KG1 (cell line): ENCODE measurements around the gene TENT4A.
A peak's percentile ranks its signal among the peaks of the same experiment; 100 is the strongest.

Experiments used
- DNase-seq: peaks from one replicate; lab custom pipeline; 2025; lab: John Stamatoyannopoulos, UW

Gene TENT4A

DNA sequence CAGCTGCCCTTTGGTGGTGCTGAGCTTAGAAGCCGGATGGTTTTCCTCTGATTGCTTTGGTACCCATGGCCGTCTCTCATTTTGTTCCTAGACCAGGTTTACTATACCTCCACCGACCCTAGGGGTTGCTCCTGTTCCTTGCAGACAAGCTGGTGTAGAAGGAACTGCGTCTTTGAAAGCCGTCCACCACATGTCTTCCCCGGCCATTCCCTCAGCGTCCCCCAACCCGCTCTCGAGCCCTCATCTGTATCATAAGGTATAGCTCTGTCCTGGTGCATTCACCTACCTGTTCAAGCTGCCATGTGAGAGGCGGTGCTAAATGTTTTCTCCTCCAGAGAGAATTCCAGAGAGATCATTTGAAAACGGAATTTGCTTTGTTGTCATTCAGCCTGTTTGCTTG, 39.5 kb downstream of the TENT4A start:
- no peak for DNase-seq

DNA sequence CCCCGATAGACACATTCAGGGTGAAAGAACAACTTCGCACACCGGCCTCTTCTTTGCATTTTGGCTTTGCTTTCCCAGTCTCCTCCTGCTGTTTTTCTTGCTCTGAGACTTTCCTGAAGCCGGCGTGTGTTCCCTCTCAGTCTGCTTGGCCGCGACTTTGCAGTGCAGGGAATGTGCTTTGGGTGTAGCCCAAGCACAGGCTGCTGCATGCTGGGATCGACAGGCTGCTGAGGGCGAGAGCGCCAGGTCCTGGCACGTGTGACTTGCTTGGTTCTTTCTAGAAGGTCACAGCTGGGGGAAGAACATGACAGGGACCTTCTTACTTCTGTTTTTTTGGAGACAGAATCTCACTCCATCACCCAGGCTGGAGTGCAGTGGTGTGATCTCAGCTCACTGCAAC, 40.6 kb downstream of the TENT4A start:
- no peak for DNase-seq

DNA sequence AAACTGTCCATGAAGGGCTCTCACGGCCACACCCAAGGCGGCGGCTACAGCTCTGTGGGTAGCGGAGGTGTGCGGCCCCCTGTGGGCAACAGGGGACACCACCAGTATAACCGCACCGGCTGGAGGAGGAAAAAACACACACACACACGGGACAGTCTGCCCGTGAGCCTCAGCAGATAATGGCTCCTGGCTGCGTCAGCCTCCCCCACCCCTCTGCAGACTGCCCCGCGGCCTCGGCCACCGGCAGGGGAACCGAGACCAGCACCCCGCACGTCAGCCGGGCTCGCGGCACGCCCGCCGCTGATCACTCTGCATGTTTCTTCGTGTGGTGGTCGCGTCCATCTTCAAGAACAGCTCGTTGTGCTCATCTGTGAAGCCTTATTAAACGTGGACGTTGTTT, 41.5 kb downstream of the TENT4A start:
- no peak for DNase-seq

DNA sequence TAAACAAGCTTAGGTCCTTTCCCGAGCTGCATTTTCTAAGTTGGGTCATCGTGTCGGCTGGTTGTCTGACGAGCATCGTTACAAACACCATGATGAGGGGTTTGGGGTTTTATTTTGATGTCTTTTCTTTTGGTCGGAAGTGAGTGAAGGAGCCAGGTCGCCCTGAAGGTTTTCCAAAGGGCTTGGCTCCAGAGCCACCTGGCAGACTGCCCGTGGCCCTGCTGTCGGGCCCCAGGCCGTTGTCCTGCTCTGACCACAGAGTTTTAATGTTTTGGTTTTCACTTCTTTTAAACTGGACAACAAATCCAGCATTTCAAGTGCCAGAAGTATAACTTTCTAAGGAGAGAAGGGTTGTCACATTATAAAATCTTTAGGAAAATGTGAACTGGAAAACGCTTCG, 42.3 kb downstream of the TENT4A start:
- DNase-seq, result no peak

DNA sequence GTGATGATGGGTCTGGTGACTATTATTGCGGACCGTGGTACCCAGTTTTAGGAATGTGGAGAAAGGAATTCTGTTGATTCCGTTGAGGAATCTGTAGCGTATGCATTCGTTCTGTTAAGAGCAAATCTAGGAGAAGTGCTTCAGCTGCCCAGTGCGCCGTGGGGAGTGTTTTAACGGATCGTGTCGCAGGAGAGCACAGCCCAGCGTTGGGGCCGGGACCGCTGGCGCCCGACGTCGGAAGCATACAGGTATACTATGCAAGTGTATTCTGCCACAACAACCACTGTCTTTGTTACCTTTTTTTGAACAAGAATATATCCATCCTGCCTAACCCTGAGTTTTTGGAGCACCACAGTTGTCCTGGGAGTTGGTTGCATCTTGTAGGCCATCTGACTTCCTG, 42.7 kb downstream of the TENT4A start:
- no peak for DNase-seq

DNA sequence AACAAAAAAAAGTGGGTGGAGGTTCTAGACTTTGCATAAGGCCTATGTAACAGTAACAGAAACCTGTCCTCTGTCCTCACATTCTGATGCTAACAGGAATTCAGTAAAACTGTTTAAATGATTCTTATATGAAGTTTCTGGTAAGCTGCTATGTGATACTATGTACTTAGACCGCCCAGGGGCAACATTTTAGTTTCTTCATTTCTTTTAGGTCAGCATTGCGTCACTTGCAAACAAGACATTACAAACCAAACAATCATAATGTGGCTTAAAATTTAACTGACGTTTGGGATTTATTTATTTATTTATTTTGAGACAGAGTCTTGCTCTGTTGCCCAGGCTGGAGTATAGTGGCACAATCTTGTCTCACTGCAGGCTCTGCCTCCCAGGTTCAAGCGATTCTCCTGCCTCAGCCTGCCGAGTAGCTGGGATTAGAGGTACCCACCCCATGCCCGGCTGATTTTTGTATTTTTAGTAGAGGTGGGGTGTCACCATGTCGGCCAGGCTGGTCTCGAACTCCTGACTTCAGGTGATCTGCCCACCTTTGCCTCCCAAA, 44.3 kb downstream of the TENT4A start:
- no peak for DNase-seq

DNA sequence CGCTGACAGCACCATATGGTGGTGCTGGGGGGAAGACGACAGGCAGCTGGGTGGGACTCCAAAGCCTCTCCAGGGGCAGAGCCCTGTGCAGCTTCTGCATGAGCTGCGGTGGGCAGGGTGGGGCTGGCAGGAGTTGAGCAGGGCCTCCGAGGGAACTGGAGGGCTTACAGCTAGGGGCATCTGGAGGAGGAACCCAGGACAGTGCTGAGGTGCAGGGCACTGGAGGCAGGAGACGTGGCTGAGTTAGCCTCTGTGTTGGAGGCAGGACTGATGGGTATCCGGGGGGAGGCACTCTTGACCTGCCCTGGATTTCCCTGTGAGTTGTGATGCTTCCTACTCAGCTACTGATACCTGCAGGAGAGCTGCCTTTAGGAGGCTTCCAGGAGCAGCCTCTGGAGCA, 45.0 kb downstream of the TENT4A start:
- DNase-seq, result no peak

DNA sequence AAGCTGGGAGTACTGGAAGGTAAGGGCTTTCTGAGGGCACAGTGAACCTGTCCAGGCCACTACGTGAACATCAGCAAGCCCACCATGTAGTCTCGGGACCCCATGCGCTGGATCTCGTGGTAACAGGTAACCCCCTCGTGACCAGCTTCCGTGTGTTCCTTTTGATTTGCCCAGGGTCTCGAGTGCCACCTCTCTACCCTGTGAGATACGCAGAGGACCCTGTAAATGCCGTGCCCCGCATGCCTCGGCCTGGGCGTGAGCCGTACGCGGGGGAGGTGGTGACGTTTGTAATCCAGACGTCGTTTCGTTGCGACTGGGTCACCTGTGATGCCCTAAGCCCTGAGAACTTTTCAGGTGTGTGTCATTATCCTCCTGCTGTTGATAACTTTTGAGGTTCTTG, 45.5 kb downstream of the TENT4A start:
- DNase-seq, result no peak

DNA sequence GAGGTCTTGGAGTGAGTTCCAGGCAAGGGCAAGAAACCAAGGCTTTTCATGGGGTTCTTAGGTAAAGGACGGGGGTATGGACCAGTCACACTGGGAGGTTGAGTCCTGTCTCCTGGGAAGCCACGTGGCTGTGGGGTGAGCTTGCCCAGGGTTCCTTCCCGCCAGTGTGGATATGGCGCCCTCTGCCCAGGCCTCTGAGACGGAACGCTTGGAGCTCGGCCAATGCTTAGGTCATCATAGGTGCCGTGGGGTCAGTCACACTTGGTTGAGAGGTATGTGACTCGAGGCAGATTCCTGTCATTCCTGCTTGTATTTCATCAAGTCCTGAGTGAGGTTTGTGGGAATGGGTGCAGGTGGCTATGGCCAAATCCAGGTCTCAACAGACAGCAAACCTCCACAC, 46.2 kb downstream of the TENT4A start:
- DNase-seq, result no peak

DNA sequence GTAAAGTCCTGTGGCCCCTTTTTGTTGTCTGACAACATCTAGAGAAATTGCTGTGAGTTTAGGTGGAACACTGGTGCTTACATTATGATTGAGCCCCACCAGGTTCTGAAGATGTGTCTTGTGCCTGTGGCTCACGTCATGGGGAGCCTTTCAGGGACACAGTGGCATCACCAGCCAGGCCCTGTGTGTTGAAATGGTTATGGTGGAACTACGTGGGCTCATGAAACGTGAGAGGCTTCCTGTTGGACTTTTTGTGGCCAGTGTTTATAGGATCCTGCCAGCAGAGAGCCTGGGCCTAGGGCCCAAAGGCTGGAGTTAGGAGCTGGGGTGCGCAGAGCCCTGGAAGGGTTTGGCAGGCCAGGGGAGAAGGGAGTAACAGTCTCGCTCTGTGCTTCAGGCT, 46.8 kb downstream of the TENT4A start:
- no peak for DNase-seq

DNA sequence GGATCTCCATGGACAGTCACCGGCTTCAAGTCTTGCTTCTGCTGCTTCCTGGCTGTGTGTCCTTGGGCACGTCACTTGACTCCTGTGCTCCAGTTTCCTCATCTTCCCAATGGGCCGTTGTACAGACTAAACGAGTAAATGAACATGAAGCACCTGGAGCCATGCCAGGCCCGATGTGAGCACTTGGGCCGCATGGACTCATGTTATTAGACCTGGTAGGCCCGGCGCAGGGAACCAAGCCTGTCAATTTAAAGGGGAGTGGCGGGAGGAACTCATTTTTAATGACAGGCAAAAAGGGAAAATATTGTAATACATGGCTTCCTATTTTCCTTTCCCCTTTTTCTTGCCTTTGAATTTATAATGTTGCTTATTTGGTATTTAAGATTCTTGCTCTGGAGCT, 47.5 kb downstream of the TENT4A start:
- DNase-seq, result no peak

DNA sequence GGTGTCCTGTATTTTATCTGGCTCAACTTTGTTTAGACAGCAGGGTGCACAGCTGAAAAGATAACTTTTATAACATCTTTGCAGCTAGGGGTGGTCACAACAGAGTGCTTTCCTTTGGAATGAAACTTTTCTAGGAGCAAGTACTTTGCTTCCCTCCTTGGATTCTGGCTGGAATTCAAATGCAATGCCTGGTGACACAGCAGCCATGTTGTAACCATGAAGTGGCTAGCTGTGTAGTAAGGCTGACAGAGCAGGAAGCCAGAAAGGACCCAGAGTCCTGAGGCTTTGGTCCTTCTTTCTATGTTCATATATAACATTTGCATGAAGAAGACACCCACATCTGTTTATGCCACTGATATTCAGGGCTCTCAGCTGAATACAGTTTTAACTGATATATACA, 48.1 kb downstream of the TENT4A start:
- no peak for DNase-seq

DNA sequence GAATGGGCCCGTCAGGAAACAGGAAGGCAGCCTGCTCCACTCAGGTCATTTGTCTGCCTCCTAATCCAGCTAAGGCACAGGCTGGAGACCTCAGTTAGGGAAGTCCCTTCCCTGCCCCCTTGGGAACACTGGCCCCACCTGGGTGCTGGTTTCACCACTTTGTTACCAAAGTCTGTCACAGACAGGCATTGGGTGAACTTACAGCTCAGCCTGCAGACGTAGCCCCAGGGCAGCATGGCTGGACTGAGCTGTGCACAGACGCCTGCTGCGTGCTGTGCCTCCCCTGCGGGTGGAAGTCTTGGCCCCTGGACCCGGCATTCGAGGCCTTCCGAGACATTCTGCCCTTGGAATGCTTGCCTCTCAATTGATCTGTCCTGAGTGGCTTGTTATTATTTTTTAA, 48.9 kb downstream of the TENT4A start:
- no peak for DNase-seq

DNA sequence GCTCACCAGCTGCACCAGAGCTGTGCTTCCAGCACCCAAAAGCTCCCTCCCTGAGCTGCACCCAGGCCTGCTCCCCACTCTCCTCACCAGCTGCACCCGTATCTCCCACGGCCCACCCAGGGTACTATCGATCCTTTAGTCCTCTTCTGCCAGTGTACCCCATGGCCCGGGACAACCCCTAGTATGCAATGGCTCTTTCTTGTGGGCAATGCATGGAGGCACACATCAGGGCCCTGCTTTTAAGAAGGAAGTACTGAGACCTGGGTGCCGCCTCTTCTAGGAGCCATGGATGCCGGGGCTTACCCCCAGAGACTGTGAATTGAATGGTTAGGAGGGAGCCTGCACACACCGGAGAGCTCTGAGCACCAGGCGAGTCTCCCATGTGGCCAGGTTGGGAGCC, 49.5 kb downstream of the TENT4A start:
- DNase-seq, result no peak

DNA sequence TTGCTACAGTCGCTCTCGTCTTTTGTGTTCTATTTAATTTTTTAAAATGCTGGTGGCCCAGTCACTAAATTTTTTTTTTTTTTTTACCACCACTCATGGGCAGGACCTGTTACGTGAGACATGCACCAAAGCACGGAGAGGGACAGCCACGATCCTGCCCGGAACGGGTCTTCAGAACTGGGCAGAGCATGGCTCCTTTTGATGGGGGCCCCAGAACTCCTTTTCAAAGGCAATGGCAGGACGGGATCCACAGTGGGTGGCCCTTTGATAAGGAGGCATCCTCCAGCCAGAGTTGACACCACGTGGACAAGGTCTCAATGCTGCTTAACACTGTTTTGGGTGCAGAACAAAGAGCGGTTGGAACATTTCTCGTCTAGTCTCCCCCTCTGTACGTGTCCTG, 50.0 kb downstream of the TENT4A start:
- DNase-seq, result no peak

DNA sequence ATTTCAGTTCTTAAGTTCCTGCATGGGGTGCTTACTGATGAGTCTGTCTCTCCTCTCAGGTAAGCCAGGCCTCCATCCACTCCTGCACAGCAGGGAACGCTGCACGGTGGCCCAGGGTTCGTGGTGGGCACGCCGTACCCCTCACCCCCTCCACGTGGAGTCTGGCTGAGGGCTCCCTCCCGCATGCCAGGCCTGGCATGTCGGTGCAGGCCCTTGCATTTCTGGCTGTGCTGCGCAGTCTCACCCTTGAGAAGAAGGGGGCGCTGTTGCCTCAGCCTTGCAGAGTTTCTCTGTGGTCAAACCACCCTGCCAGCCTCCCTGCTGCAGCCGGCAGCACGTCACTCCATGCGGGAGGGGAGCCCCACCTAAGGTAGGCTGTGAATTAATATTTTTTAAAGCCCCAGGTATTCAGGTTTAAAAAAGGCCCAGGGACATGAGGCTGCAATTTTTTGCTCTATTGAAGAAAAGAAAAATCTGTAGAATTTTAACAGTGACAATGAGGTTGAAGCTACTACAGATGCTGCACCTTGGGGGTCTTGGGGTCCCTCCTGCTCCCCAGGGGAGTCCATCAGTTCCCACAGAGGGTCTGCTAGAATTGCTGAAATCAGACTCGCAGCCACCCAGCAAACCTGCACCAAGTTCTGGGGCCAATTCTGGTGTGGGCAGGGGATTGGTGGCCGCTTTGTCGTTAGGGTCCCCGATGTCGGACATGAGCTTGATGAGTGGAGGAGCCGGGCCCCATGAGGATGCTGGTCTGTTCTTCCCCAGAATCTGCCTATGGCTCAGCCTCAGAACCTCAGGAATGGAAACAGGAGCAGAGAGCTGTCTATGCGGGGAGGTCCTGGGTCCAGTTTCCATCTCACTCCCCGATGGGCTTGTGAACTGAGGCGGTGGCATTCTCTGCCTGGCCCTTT, 52.6 kb downstream of the TENT4A start:
- DNase-seq, result peak; percentile 38

DNA sequence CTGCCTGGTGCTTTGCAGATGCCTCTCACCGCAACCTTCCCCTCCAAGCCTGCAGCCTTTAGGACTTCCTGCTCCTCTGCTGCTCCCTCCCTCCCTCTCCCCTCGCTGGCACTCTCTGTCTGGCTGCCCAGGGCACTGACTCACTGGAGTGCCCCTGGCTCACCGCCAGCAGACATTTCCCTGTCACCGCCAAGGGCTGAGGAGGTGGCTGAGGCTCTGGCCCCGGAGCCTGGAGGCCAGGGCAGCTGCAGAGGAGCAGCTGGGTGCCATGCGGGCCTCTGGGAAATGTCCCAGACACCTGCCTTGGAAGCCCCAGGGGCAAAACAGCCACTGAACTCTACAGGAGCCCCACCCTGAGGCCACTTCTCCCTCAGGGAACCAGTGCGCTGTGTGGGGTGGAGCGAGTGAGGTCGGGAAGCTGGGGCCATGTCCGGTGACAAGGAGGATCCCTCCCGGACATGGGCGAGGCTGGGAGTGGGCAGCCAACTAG, 53.4 kb downstream of the TENT4A start:
- DNase-seq, result peak; percentile 55

DNA sequence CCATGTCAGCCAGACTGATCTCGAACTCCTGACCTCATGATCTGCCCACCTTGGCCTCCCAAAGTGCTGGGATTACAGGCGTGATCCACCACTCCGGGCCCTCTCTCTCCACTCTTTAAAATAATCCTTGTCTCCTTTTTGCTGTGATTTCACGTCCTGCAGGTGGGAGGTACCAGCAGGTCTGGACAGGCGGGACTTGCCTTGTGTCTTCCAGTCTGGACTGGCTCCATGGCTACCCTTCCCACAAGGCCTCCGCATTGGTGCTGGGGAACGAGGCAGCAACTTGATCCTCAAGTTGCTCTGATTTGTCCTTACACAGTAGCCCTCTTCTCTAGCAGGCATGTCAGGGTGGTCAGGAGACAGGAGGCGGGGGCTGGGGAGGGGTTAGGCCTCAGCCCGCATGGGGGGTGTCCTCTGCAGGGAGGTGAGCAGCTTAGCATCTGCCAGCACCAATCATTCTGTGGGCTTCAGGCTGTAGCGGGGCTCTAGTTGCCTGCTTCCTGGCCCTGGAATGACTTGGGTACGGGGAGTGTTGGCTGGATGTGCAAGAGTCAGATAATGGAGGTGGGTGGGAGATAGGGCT, 54.3 kb downstream of the TENT4A start:
- DNase-seq, result no peak

DNA sequence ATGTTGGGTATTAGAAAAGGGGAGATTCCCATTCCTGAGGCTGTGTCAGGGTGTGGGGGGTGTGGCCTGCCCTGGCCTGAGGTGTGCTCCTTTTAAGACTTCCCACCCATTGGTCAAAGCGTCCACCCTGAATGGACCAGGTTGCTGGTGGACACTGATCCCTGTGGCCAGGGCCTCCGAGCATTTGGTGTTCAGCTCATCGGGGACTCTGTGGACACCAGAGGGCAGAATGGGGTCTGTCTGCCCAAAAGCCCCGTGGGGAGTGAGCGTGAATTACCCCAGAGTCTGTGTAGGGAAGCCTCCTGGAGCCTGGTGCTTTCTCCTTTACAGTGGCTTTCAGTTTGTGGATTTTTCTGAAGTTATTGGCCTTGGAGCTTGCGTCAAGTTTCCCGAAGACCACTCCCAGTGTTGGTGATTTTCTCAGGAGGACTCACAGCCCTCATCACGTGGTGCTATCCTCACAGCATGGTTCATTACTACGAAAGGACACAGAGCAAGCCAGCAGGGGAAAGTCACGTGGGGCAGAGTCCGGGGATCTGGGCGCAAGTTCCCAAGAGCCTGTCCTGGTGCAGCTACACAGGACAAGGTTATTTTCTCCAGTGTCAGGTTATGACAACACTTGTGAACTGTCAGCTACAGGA, 55.5 kb downstream of the TENT4A start:
- DNase-seq, result no peak

DNA sequence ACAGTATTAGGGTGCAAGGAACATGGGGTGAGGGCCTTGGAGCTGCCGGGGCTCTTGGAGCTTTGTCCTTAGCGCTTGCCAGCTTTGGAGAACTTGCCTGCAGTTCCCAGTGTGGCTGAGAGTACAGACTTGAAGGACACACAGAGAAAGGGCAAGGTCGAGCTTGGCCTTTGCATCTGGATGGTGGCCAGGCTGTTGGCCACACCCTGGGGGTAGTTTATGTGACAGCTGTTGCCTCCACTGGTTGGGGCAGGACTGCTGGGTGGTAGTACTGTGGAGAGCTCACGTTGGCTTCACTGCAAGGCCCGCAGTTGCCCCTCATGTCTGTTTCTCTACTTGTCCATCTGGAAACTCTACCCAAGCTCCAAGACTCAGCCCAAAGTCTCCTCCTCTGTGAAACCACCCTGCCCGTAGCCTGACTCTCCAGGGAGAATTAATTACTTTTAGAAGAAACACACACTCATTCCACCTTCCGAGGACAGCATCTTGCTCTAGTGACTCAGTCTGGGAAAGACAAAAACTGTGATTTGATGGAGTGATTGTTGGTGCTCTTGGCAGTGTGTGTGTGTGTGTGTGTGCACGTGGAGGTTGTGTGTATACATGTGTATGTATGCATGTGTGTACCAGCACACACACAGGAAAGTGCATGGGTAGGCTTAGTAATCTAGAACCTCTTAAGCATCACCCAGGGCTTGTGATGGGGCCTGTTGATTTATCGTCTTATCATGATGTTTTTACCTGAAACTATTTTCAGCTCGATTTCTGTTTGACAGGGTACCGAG, 57.8 kb downstream of the TENT4A start:
- no peak for DNase-seq

DNA sequence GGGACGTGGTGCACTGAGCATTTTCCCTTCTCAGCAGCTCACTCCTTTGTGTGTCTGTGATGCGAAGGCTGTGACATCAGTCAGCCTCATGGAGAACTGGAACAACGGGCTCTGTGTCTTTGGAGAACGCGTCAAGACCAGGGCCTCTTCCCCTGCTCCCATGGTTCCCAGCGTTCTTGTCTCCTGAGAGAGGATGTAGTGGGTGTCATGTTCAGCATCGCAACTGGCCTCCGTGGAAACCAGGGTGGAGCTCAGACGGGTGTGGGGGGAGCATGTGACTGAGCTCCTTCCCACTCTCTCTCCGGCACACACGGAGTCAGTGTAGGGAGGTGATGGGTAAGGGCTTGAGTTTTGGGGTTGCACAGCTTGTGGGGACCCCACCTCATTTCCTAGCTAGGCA, 59.7 kb downstream of the TENT4A start:
- no peak for DNase-seq
